DOHH2 (cell line): Measurements from ENCODE around the gene GALNT7.
A peak's percentile ranks its signal among the peaks of the same experiment; 100 is the strongest.

Source experiments
- H3F3A ChIP-seq: fragments of 200-600 bp; sonication (generic), shearing (Covaris generic); 2 replicates; pipeline ENCODE4 v1.6.0; 2016; ENCODE audit warnings: antibody characterized with exemption, mild to moderate bottlenecking; ENCODE audit not compliant: control insufficient read depth, insufficient read depth
- H3K27ac ChIP-seq: fragments of 200-600 bp; sonication (generic); 2 replicates; pipeline ENCODE4 v1.5.1; 2014; ENCODE audit warnings: low read depth, mild to moderate bottlenecking, low read length, moderate library complexity
- H3K27me3 ChIP-seq: fragments of 200-600 bp; sonication (generic); 2 replicates; pipeline ENCODE4 v1.6.1; 2014; ENCODE audit warnings: mild to moderate bottlenecking, low read length, mixed read lengths; ENCODE audit not compliant: control insufficient read depth
- H3K36me3 ChIP-seq: fragments of 200-600 bp; sonication (generic); 2 replicates; pipeline ENCODE4 v1.6.1; 2014; ENCODE audit warnings: mild to moderate bottlenecking, low read length, moderate library complexity, mixed read lengths; ENCODE audit not compliant: control insufficient read depth
- H3K4me1 ChIP-seq: fragments of 200-600 bp; sonication (generic); 2 replicates; pipeline ENCODE4 v1.6.1; 2014; ENCODE audit warnings: mild to moderate bottlenecking, low read length, mixed read lengths; ENCODE audit not compliant: control insufficient read depth
- H3K4me2 ChIP-seq: fragments of 200-600 bp; sonication (generic); 2 replicates; pipeline ENCODE4 v1.6.0; 2014; ENCODE audit warnings: mild to moderate bottlenecking, low read length, moderate library complexity
- H3K4me3 ChIP-seq: fragments of 200-600 bp; sonication (generic); 2 replicates; pipeline ENCODE4 v1.5.1; 2014; ENCODE audit warnings: mild to moderate bottlenecking, low read length, mixed read lengths
- H3K79me2 ChIP-seq: fragments of 200-600 bp; sonication (generic); 2 replicates; pipeline ENCODE4 v1.6.1; 2014; ENCODE audit warnings: mild to moderate bottlenecking, low read length, mixed read lengths; ENCODE audit not compliant: control insufficient read depth
- H3K9me2 ChIP-seq: fragments of 200-600 bp; sonication (generic); replicated peaks from 2 replicates; pipeline ENCODE4 v1.6.1; 2014; ENCODE audit warnings: mild to moderate bottlenecking, low read length, mixed read lengths; ENCODE audit not compliant: control insufficient read depth
- H3K9me3 ChIP-seq: fragments of 200-600 bp; sonication (generic); 2 replicates; pipeline ENCODE4 v1.6.1; 2014; ENCODE audit warnings: antibody characterized with exemption, low read length, mixed read lengths; ENCODE audit not compliant: control insufficient read depth, insufficient read depth
- H4K20me1 ChIP-seq: fragments of 200-600 bp; sonication (generic); 2 replicates; pipeline ENCODE4 v1.6.0; 2014; ENCODE audit warnings: low read depth, mild to moderate bottlenecking, antibody characterized with exemption, low read length, moderate library complexity; ENCODE audit not compliant: control insufficient read depth, insufficient read depth
- CTCF ChIP-seq: fragments of 200-600 bp; sonication (generic); IDR thresholded peaks from one replicate; pipeline ENCODE4 v1.5.1; 2014; ENCODE audit warnings: antibody characterized with exemption, mild to moderate bottlenecking, low read depth, low read length; ENCODE audit not compliant: poor library complexity, severe bottlenecking
- EZH2phosphoT487 ChIP-seq: fragments of 200-600 bp; sonication (generic); IDR thresholded peaks from 2 replicates; pipeline ENCODE4 v1.6.1; 2017; ENCODE audit warnings: borderline replicate concordance, mild to moderate bottlenecking, antibody characterized with exemption, low read length, moderate library complexity, mixed read lengths

GALNT7 gene

DNA sequence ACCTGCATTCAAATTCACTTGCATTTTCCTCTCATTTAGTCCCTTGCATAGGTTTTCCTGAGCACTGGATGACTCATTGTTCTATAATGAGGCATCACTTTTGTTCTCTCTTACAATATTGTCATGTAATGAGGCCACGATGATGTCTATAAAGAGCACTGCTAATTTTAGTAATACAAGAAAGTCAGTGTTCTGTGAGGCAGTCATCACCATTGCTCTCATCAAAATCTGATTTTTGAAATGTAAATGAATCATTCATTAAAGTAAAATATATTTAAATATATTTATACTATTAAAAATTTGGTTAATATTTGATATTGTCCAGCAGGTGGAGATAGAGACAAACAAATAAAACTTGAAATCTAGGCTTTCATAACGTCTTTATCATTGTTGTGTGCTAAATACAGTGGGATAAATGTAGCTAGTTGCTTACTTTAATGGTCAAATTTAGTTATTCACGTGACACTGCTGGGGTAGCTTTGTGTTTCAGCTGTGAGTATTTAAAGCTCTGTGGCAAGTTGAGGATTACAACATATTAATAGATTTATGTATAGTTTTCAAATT is 150.1 kb downstream of the GALNT7 start:
- Histone ChIP-seq H3F3A (peaks cover 34% of the 10 kb centered on the region), H3K4me3 (no peak overlapping the region), H3K4me1 (peaks cover 18% of the 10 kb centered on the region), H3K27me3 (no peaks in the 10 kb centered on the region), H3K9me2 (no peaks in the 10 kb centered on the region), H3K9me3 (no peaks in the 10 kb centered on the region), H3K27ac (no peak overlapping the region), H4K20me1 (no peaks in the 10 kb centered on the region), H3K79me2 (no peaks in the 10 kb centered on the region), H3K36me3 (peaks cover 81% of the 10 kb centered on the region), H3K4me2 (peak overlapping the region; percentile 36)
- TF ChIP-seq EZH2phosphoT487 (no peak), CTCF (peak; percentile 15)

DNA sequence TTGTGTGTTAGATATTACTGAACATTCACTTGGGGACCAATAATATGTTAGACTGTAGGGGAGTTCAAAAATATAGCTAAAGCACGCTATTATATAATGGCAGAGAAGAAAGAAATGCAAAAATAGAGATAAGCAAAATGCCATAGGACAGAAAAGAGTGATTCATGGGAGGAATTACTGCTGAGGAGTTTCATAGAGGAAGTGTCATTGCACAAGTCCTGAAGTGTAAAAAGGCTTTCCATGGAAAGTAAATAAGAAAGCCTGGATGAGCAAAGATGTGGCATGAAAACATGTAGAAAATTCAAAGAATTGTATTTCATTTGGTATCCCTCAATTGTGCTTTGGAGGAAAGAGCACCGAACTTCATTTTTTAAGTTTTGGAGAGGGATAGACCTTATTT is 151.1 kb downstream of the GALNT7 start:
- Histone ChIP-seq H3K36me3 (peaks cover 80% of the 10 kb centered on the region), H3K79me2 (no peaks in the 10 kb centered on the region), H3F3A (peaks cover 43% of the 10 kb centered on the region), H3K4me2 (no peak overlapping the region), H3K4me3 (no peak overlapping the region), H3K4me1 (peaks cover 18% of the 10 kb centered on the region), H3K27me3 (no peaks in the 10 kb centered on the region), H3K27ac (no peak overlapping the region; the same call in 1 of the 2 replicates), H3K9me2 (no peaks in the 10 kb centered on the region), H3K9me3 (no peaks in the 10 kb centered on the region), H4K20me1 (no peaks in the 10 kb centered on the region)
- TF ChIP-seq CTCF (no peak), EZH2phosphoT487 (no peak)

- no peaks in the 10 kb centered on the region; the same call in 1 of the 2 replicates for H3K79me2 ChIP-seq
- no peak overlapping the region for H3K27ac ChIP-seq
- no peaks in the 10 kb centered on the region; the same call in 1 of the 2 replicates for H3K4me1 ChIP-seq
- peaks cover 93% of the 10 kb centered on the region for H3K36me3 ChIP-seq
- H3F3A ChIP-seq, result peaks cover 81% of the 10 kb centered on the region
- no peak overlapping the region for H3K4me3 ChIP-seq
- H3K4me2 ChIP-seq, result no peak overlapping the region
- H3K9me2 ChIP-seq, result no peaks in the 10 kb centered on the region
- TF ChIP-seq EZH2phosphoT487 (no peak), CTCF (no peak)
- no peaks in the 10 kb centered on the region for H4K20me1 ChIP-seq
- no peaks in the 10 kb centered on the region for H3K27me3 ChIP-seq
- no peaks in the 10 kb centered on the region for H3K9me3 ChIP-seq
Observed at GRCh38 chr4:173325007-173325736, 156.6 kb downstream of the GALNT7 start.
